GM12892 (cell line): ENCODE measurements around the gene ABCA8. TPM values are rescaled to one million over a fixed set of nuclear protein-coding genes. Genes with fewer than 3 reads are reported as not detected.
"Not testable (repeated sequence)": the region's sequence is repeated elsewhere in the genome, so short reads cannot be mapped to it uniquely, and the experiment has no call there.

ENCODE experiments used
- DNase-seq: peaks from one replicate; pipeline ENCODE4 v3.0.0; 2011; ENCODE audit not compliant: insufficient read length
- FAIRE-seq: peaks from 2 replicates; lab custom pipeline; 2011; peaks lifted over from hg19 to GRCh38; lab: Jason Lieb, UNC
- POLR2A ChIP-seq: IDR thresholded peaks from 2 replicates; pipeline ENCODE4 v1.6.1; 2011; ENCODE audit warnings: low read depth, low read length, control low read depth
- POLR2AphosphoS5 ChIP-seq: IDR thresholded peaks from 2 replicates; pipeline ENCODE4 v1.6.1; 2011; ENCODE audit warnings: low read depth, low read length, control low read depth
- TAF1 ChIP-seq: IDR thresholded peaks from 2 replicates; pipeline ENCODE4 v1.6.1; 2011; ENCODE audit warnings: low read depth, mild to moderate bottlenecking, control low read depth, low read length, borderline replicate concordance
- polyA plus RNA-seq: library from polyadenylated mRNA; unstranded; fragments of >200 nt; gene quantifications from one replicate; pipeline ENCODE4 v1.2.1, GENCODE V29; 2012; ENCODE audit warnings: missing spikeins, inconsistent platforms; ENCODE audit not compliant: missing spikeins

The ABCA8 gene
- polyA plus RNA-seq, result 0.23 TPM

GRCh38 chr17:68955181-68955841 lies at the start of gene ABCA8:
ABCA8 (minus strand) TSS chr17:68955392; CDS start chr17:68942034, 13,358 bp downstream.
- DNase-seq (no peak), FAIRE-seq (no peak)
- TF ChIP-seq POLR2A (no peak), POLR2AphosphoS5 (no peak)

- FAIRE-seq, DNase-seq: not testable (repeated sequence)
Measured at GRCh38 chr17:69004759-69005158, 49.6 kb upstream of the ABCA8 start.

- not testable (repeated sequence) for FAIRE-seq, DNase-seq
Measured at GRCh38 chr17:68999743-69000142, 44.6 kb upstream of the ABCA8 start.

- DNase-seq (no peak), FAIRE-seq (no peak)
- TF ChIP-seq TAF1, result no peak
- no peak for TF ChIP-seq POLR2AphosphoS5
Measured at GRCh38 chr17:68993112-68993511, 37.9 kb upstream of the ABCA8 start.

- FAIRE-seq (no peak), DNase-seq (no peak)
- TF ChIP-seq POLR2AphosphoS5 (no peak), TAF1 (no peak), POLR2A (no peak)
Measured at GRCh38 chr17:68987966-68988365, 32.8 kb upstream of the ABCA8 start.

- TF ChIP-seq TAF1 (no peak), POLR2AphosphoS5 (no peak)
- FAIRE-seq (no peak), DNase-seq (no peak)
Measured at GRCh38 chr17:68981288-68981687, 26.1 kb upstream of the ABCA8 start.

GRCh38 chr17:68973098-68973846 lies 18.1 kb upstream of the ABCA8 start:
- DNase-seq, result no peak
- no peak for TF ChIP-seq POLR2A
- TF ChIP-seq TAF1, result no peak
- no peak for TF ChIP-seq POLR2AphosphoS5
- FAIRE-seq, result no peak

GRCh38 chr17:68972119-68972704 lies 17.0 kb upstream of the ABCA8 start:
- TF ChIP-seq POLR2A (no peak), POLR2AphosphoS5 (no peak), TAF1 (no peak)
- no peak for FAIRE-seq
- no peak for DNase-seq

- FAIRE-seq, result no peak
- no peak for DNase-seq
- TF ChIP-seq TAF1 (no peak), POLR2A (no peak), POLR2AphosphoS5 (no peak)
Measured at GRCh38 chr17:68969101-68969500, 13.9 kb upstream of the ABCA8 start.

GRCh38 chr17:68963958-68964357 lies 8.8 kb upstream of the ABCA8 start:
- TF ChIP-seq POLR2A (no peak), POLR2AphosphoS5 (no peak), TAF1 (no peak)
- FAIRE-seq (no peak), DNase-seq (no peak)

GRCh38 chr17:68961214-68961882 lies 6.2 kb upstream of the ABCA8 start:
- no peak for FAIRE-seq
- TF ChIP-seq POLR2A (no peak), TAF1 (no peak), POLR2AphosphoS5 (no peak)
- no peak for DNase-seq

- FAIRE-seq, DNase-seq: not testable (repeated sequence)
Measured at GRCh38 chr17:68959117-68959516, 3.9 kb upstream of the ABCA8 start.
